Keratinocyte (primary cell): ENCODE results near the gene SPAG9.

Experiments used
- EZH2 ChIP-seq: IDR thresholded peaks from one replicate; pipeline ENCODE4 v1.6.1; 2012; ENCODE audit warnings: inconsistent platforms, mild to moderate bottlenecking, low read length, moderate library complexity
- TF ChIP-seq, protein P1 (sequence below), 3 experiments: IDR thresholded peaks in 1 of 3; conservative IDR thresholded peaks in 1 of 3; optimal IDR thresholded peaks in 1 of 3; 2 replicates in 2 of 3; 3 replicates in 1 of 3; pipeline versions ENCODE3 to v1.5.1; 2011; ENCODE audit warnings: low read length in 3 of 3, mild to moderate bottlenecking in 3 of 3, moderate library complexity in 2 of 3, control low read depth in 1 of 3, inconsistent platforms in 1 of 3; ENCODE audit not compliant: insufficient read depth in 2 of 3; ENCODE audit errors: extremely low read depth in 1 of 3

- TF ChIP-seq, protein P1, sequence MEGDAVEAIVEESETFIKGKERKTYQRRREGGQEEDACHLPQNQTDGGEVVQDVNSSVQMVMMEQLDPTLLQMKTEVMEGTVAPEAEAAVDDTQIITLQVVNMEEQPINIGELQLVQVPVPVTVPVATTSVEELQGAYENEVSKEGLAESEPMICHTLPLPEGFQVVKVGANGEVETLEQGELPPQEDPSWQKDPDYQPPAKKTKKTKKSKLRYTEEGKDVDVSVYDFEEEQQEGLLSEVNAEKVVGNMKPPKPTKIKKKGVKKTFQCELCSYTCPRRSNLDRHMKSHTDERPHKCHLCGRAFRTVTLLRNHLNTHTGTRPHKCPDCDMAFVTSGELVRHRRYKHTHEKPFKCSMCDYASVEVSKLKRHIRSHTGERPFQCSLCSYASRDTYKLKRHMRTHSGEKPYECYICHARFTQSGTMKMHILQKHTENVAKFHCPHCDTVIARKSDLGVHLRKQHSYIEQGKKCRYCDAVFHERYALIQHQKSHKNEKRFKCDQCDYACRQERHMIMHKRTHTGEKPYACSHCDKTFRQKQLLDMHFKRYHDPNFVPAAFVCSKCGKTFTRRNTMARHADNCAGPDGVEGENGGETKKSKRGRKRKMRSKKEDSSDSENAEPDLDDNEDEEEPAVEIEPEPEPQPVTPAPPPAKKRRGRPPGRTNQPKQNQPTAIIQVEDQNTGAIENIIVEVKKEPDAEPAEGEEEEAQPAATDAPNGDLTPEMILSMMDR (optimal IDR thresholded peaks at IDR 0.05 in 1 of 3, IDR thresholded peaks at IDR 0.05 in 1 of 3, conservative IDR thresholded peaks at IDR 0.05 in 1 of 3; ENCODE audit: extremely low read depth in 1 of 3, insufficient read depth in 2 of 3, low read length in 3 of 3), result no peak
- TF ChIP-seq EZH2, result no peak
These were observed 42.6 kb downstream of the SPAG9 start for GRCh38 chr17:51078009-51078592.
